H9 (cell line): ENCODE measurements around the gene P4HTM. TPM values are rescaled to one million over a fixed set of nuclear protein-coding genes. Genes with fewer than 3 reads are reported as not detected.

Experiments used
- DNase-seq: peaks from one replicate; pipeline ENCODE4 v3.0.0-alpha.2; 2017
- H2AFZ ChIP-seq: one replicate; pipeline ENCODE4 v1.6.1; 2013; ENCODE audit warnings: mild to moderate bottlenecking, low read length, control low read depth, moderate library complexity
- H2AK5ac ChIP-seq: 2 replicates; pipeline ENCODE4 v1.6.1; 2013; ENCODE audit warnings: low read length, control low read depth, mixed read lengths; ENCODE audit not compliant: insufficient read length
- H2BK120ac ChIP-seq: one replicate; pipeline ENCODE4 v1.6.1; 2013; ENCODE audit warnings: low read depth, mild to moderate bottlenecking, low read length, control low read depth, inconsistent platforms; ENCODE audit not compliant: poor library complexity, severe bottlenecking
- H2BK12ac ChIP-seq: 2 replicates; pipeline ENCODE4 v1.6.1; 2013; ENCODE audit warnings: low read length, control low read depth, mixed read lengths, low read depth; ENCODE audit not compliant: insufficient read length
- H2BK15ac ChIP-seq: 2 replicates; pipeline ENCODE4 v1.6.1; 2013; ENCODE audit warnings: low read depth, low read length, control low read depth
- H2BK20ac ChIP-seq: one replicate; pipeline ENCODE4 v1.6.1; 2013; ENCODE audit warnings: low read depth, mild to moderate bottlenecking, low read length, control low read depth, inconsistent platforms; ENCODE audit not compliant: poor library complexity, severe bottlenecking
- H2BK5ac ChIP-seq: 2 replicates; pipeline ENCODE4 v1.6.1; 2013; ENCODE audit warnings: low read length, control low read depth, mixed read lengths; ENCODE audit not compliant: insufficient read length
- H3K14ac ChIP-seq: 2 replicates; pipeline ENCODE4 v1.6.1; 2013; ENCODE audit warnings: low read length, control low read depth; ENCODE audit not compliant: insufficient read depth
- H3K18ac ChIP-seq: 2 replicates; pipeline ENCODE4 v1.6.1; 2013; ENCODE audit warnings: low read depth, mild to moderate bottlenecking, mixed read lengths, low read length, control low read depth; ENCODE audit not compliant: insufficient read length
- H3K23ac ChIP-seq: 2 replicates; pipeline ENCODE4 v1.6.1; 2013; ENCODE audit warnings: low read length, control low read depth, mixed read lengths, low read depth; ENCODE audit not compliant: insufficient read length
- H3K23me2 ChIP-seq: 2 replicates; pipeline ENCODE4 v1.6.1; 2013; ENCODE audit warnings: low read depth, mild to moderate bottlenecking, mixed read lengths, low read length, control low read depth; ENCODE audit not compliant: insufficient read length, poor library complexity, severe bottlenecking
- H3K27ac ChIP-seq: 2 replicates; pipeline ENCODE4 v1.5.1; 2013; ENCODE audit warnings: low read length, control low read depth, mixed read lengths, low read depth; ENCODE audit not compliant: insufficient read length
- H3K27me3 ChIP-seq: 2 replicates; pipeline ENCODE4 v1.6.1; 2013; ENCODE audit warnings: low read length, control low read depth, inconsistent platforms; ENCODE audit not compliant: insufficient read depth
- H3K4ac ChIP-seq: 2 replicates; pipeline ENCODE4 v1.6.1; 2013; ENCODE audit warnings: low read depth, mild to moderate bottlenecking, control low read depth, inconsistent platforms, low read length, moderate library complexity
- H3K4me1 ChIP-seq: 2 replicates; pipeline ENCODE4 v1.6.1; 2013; ENCODE audit warnings: low read length, control low read depth, inconsistent platforms; ENCODE audit not compliant: insufficient read depth
- H3K4me2 ChIP-seq: 2 replicates; pipeline ENCODE4 v1.6.1; 2013; ENCODE audit warnings: low read length, control low read depth, mixed read lengths; ENCODE audit not compliant: insufficient read length, insufficient read depth
- H3K56ac ChIP-seq: 2 replicates; pipeline ENCODE4 v1.6.1; 2013; ENCODE audit warnings: low read depth, mild to moderate bottlenecking, mixed read lengths, low read length, control low read depth; ENCODE audit not compliant: insufficient read length
- H3K79me1 ChIP-seq: 2 replicates; pipeline ENCODE4 v1.6.1; 2013; ENCODE audit warnings: low read depth, mild to moderate bottlenecking, moderate library complexity, low read length, control low read depth, inconsistent platforms; ENCODE audit not compliant: insufficient read depth, poor library complexity, severe bottlenecking
- H3K79me2 ChIP-seq: 2 replicates; pipeline ENCODE4 v1.6.1; 2013; ENCODE audit warnings: low read length, control low read depth, inconsistent platforms; ENCODE audit not compliant: insufficient read depth
- H3K9ac ChIP-seq: 2 replicates; pipeline ENCODE4 v1.6.1; 2013; ENCODE audit warnings: low read length, control low read depth, mixed read lengths; ENCODE audit not compliant: insufficient read length; ENCODE audit errors: extremely low read depth
- H3K9me3 ChIP-seq: one replicate; pipeline ENCODE4 v1.6.1; 2013; ENCODE audit warnings: low read depth, low read length, inconsistent platforms; ENCODE audit not compliant: control insufficient read depth
- H3T11ph ChIP-seq: one replicate; pipeline ENCODE4 v1.6.1; 2013; ENCODE audit warnings: mild to moderate bottlenecking, low read length, control low read depth, inconsistent platforms
- H4K20me1 ChIP-seq: one replicate; pipeline ENCODE4 v1.6.1; 2013; ENCODE audit not compliant: control insufficient read depth, insufficient read length, insufficient read depth
- H4K5ac ChIP-seq: 2 replicates; pipeline ENCODE4 v1.6.1; 2013; ENCODE audit warnings: low read depth, mild to moderate bottlenecking, mixed read lengths, low read length, control low read depth; ENCODE audit not compliant: insufficient read length
- H4K8ac ChIP-seq: replicated peaks from 2 replicates; pipeline ENCODE4 v1.6.1; 2013; ENCODE audit warnings: low read length, control low read depth, mixed read lengths, low read depth; ENCODE audit not compliant: insufficient read length
- H4K91ac ChIP-seq: 2 replicates; pipeline ENCODE4 v1.6.1; 2013; ENCODE audit warnings: low read depth, mild to moderate bottlenecking, moderate library complexity, mixed read lengths, low read length, control low read depth; ENCODE audit not compliant: insufficient read length
- H3K27ac Mint-ChIP-seq, 3 experiments: 2 replicates in 2 of 3; 3 replicates in 1 of 3; pipeline ENCODE4 v1.8.0; 2020 to 2021; ENCODE audit warnings: mixed read lengths in 3 of 3, mild to moderate bottlenecking in 1 of 3, moderate library complexity in 1 of 3
- H3K27me3 Mint-ChIP-seq: 2 replicates; pipeline ENCODE4 v1.8.0; 2021; ENCODE audit warnings: low read depth, mild to moderate bottlenecking, moderate library complexity, mixed read lengths
- H3K36me3 Mint-ChIP-seq, 3 experiments: 2 replicates in 2 of 3; 3 replicates in 1 of 3; pipeline ENCODE4 v1.8.0; 2020 to 2021; ENCODE audit warnings: low read depth in 3 of 3, mixed read lengths in 3 of 3; ENCODE audit not compliant: insufficient read depth in 1 of 3
- H3K4me1 Mint-ChIP-seq, 2 experiments: 2 replicates each; pipeline ENCODE4 v1.8.0; 2020; ENCODE audit warnings: mixed read lengths in 2 of 2
- H3K4me3 Mint-ChIP-seq, 2 experiments: 2 replicates in 1 of 2; 3 replicates in 1 of 2; pipeline ENCODE4 v1.8.0; 2020 to 2021; ENCODE audit warnings: mild to moderate bottlenecking in 2 of 2, mixed read lengths in 2 of 2, moderate library complexity in 1 of 2
- H3K9me3 Mint-ChIP-seq, 2 experiments: 2 replicates in 1 of 2; 3 replicates in 1 of 2; pipeline ENCODE4 v1.8.0; 2020; ENCODE audit warnings: mild to moderate bottlenecking in 2 of 2, mixed read lengths in 2 of 2, moderate library complexity in 1 of 2
- WGBS: extraction: QIAGEN DNeasy Blood & Tissue Kit; methylation state at CpG from one replicate; pipeline ENCODE4 v1.1.7; 2013; ENCODE audit warnings: missing lambda C conversion rate, low lambda C conversion rate, mixed read lengths; ENCODE audit not compliant: insufficient read length; ENCODE audit errors: extremely low coverage; 5-methylcytosine and 5-hydroxymethylcytosine counted together
- total RNA-seq: library from RNA; stranded (reverse); gene quantifications from 2 replicates; pipeline ENCODE4 v1.2.1, GENCODE V29; 2021
- TF ChIP-seq, protein P1 (sequence below): fragments of 200-600 bp; sonication (generic); conservative IDR thresholded peaks from 3 replicates; pipeline ENCODE4 v1.8.0; 2021; ENCODE audit warnings: antibody characterized with exemption, mild to moderate bottlenecking

P4HTM gene
- total RNA-seq, 1 experiment from 2014 or later, result 36.0 TPM

DNA sequence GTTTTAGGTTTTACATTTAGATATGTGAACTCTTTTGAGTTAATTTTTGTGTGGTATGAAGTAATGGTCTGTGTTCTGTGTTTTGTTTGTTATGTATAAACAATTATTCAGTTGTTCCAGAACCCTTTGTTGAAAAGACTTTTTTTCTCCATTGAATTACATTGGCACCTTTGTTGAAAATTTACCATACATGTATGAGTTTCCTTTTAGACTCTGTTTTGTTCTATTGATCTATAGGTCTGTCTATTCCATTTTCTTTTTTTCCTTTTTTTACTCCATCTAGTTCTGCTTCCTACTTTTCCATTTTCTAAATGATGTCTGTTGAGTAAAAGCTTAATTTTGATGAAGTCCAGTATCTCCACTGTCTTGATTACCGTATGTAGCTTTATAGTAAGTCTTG is 40.0 kb upstream of the P4HTM start:
- no peak overlapping the region for H4K91ac ChIP-seq
- no peak overlapping the region for H2BK20ac ChIP-seq
- no peak overlapping the region for H3K4me2 ChIP-seq
- H2BK120ac ChIP-seq, result no peak overlapping the region
- H3K4me3 Mint-ChIP-seq, result no peak overlapping the region
- no peak overlapping the region for H3K9ac ChIP-seq
- no peak overlapping the region for H4K5ac ChIP-seq
- no peak overlapping the region for H3K4ac ChIP-seq
- no peak overlapping the region for H2AK5ac ChIP-seq
- no peak overlapping the region for H2AFZ ChIP-seq
- H2BK15ac ChIP-seq, result no peak overlapping the region
- H3K4me1 ChIP-seq, result no peaks in the 10 kb centered on the region
- WGBS, result no CpG with 5 or more reads among the region's 1 CpG
- H3K27ac ChIP-seq, result no peak overlapping the region
- H3K23me2 ChIP-seq, result no peaks in the 10 kb centered on the region
- DNase-seq, result no peak
- no peaks in the 10 kb centered on the region for H3K9me3 Mint-ChIP-seq
- H3K56ac ChIP-seq, result no peak overlapping the region
- H3T11ph ChIP-seq, result no peak overlapping the region
- H3K79me1 ChIP-seq, result peaks cover 2% of the 10 kb centered on the region
- no peak overlapping the region for H3K18ac ChIP-seq
- no peaks in the 10 kb centered on the region; the same call in 1 of the 2 replicates for H3K79me2 ChIP-seq
- no peak overlapping the region for H3K14ac ChIP-seq
- no peak overlapping the region for H2BK12ac ChIP-seq
- no peak overlapping the region for H3K23ac ChIP-seq
- peak overlapping the region in 1 of 3 experiments; percentile 39; a peak in 1 of 7 replicates for H3K27ac Mint-ChIP-seq
- peaks cover 7 to 22% (median 14%) of the 10 kb centered on the region in 3 experiments; a peak in 6 of 7 replicates for H3K36me3 Mint-ChIP-seq
- H3K27me3 ChIP-seq, result no peaks in the 10 kb centered on the region
- H3K27me3 Mint-ChIP-seq, result no peaks in the 10 kb centered on the region
- peaks cover 4 to 10% of the 10 kb centered on the region in 2 experiments; a peak in 3 of 4 replicates for H3K4me1 Mint-ChIP-seq
- no peaks in the 10 kb centered on the region for H4K20me1 ChIP-seq
- H2BK5ac ChIP-seq, result no peak overlapping the region
- TF ChIP-seq, protein P1, sequence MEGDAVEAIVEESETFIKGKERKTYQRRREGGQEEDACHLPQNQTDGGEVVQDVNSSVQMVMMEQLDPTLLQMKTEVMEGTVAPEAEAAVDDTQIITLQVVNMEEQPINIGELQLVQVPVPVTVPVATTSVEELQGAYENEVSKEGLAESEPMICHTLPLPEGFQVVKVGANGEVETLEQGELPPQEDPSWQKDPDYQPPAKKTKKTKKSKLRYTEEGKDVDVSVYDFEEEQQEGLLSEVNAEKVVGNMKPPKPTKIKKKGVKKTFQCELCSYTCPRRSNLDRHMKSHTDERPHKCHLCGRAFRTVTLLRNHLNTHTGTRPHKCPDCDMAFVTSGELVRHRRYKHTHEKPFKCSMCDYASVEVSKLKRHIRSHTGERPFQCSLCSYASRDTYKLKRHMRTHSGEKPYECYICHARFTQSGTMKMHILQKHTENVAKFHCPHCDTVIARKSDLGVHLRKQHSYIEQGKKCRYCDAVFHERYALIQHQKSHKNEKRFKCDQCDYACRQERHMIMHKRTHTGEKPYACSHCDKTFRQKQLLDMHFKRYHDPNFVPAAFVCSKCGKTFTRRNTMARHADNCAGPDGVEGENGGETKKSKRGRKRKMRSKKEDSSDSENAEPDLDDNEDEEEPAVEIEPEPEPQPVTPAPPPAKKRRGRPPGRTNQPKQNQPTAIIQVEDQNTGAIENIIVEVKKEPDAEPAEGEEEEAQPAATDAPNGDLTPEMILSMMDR, result no peak
- H3K9me3 ChIP-seq, result no peaks in the 10 kb centered on the region
- H4K8ac ChIP-seq, result no peak overlapping the region
